C4-2B (cell line): ENCODE results near the gene CHRNA7.

Experiments
- ZFX ChIP-seq: fragments of 450-650 bp; IDR thresholded peaks from 2 replicates; pipeline ENCODE4 v1.6.1; 2017
- TF ChIP-seq, protein P1 (sequence below): fragments of 450-650 bp; conservative IDR thresholded peaks from 2 replicates; pipeline ENCODE4 v1.5.1; 2017; ENCODE audit warnings: mild to moderate bottlenecking

DNA sequence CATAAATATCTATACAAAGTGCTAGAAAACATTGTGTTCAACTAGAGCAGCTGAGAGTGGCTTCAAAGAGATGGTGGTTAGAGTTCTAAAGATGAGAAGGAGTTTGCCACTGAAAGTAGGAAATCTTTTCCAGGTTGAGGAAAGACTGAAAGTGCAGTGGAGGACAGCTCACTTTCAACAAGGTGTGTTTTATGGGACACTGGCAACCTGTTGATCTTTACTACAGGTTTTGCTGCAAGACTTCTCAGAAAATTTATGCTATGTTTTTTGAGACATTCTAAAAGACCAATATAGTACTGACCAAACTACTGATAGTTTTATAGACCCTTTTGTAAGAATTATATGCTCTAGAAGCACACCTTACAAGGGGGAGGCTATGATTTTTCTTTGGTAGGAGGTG, 3.8 kb downstream of the CHRNA7 start:
- TF ChIP-seq, protein P1, sequence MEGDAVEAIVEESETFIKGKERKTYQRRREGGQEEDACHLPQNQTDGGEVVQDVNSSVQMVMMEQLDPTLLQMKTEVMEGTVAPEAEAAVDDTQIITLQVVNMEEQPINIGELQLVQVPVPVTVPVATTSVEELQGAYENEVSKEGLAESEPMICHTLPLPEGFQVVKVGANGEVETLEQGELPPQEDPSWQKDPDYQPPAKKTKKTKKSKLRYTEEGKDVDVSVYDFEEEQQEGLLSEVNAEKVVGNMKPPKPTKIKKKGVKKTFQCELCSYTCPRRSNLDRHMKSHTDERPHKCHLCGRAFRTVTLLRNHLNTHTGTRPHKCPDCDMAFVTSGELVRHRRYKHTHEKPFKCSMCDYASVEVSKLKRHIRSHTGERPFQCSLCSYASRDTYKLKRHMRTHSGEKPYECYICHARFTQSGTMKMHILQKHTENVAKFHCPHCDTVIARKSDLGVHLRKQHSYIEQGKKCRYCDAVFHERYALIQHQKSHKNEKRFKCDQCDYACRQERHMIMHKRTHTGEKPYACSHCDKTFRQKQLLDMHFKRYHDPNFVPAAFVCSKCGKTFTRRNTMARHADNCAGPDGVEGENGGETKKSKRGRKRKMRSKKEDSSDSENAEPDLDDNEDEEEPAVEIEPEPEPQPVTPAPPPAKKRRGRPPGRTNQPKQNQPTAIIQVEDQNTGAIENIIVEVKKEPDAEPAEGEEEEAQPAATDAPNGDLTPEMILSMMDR, result no peak
- TF ChIP-seq ZFX, result no peak
